C4-2B (cell line): ENCODE data around the gene ANKRD52.
A peak's percentile ranks its signal among the peaks of the same experiment; 100 is the strongest.

Source experiments
- H3K27ac ChIP-seq: fragments of 450-650 bp; 2 replicates; pipeline ENCODE4 v1.5.1; 2017
- ZFX ChIP-seq: fragments of 450-650 bp; IDR thresholded peaks from 2 replicates; pipeline ENCODE4 v1.6.1; 2017
- TF ChIP-seq, protein P1 (sequence below): fragments of 450-650 bp; conservative IDR thresholded peaks from 2 replicates; pipeline ENCODE4 v1.5.1; 2017; ENCODE audit warnings: mild to moderate bottlenecking

Gene ANKRD52

DNA sequence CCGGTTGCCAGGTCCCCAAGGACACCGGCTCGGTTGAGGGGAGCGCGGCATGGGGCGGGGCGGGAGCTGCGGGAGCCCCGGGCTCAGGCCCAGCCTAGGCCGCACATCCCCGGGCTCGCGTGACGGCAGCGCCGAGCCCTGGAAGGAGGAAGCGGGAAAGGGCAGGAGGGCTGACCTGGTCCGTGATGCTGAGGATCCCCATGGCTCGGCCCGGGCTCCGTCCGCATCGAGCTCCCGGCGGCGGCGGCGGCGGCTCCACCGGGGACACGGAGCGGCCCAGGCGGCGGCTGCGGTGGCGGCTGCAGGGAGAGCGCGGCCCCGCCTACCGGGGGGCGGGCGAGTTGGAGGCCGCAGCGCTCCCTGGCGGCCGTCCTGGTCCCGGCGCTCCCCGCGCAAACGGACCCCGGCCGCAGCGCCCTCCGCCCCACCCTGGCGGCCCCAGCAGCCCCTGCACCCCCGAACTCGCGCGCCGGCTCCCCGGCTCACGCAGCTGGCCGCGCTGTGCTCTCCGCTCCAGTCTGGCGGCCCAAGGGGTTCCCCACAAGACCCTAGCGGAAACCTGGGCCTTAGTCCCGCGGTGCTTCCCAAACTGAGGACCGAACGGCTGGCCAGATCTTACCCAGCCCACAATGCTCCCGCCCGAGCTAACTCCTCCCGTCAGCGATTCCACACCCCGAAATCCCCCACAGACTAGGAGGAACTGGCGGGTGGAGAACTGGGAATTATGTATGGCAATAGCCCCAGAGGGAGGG lies at the start of gene ANKRD52:
TSS of gene ANKRD52 (minus strand) at position 317 of the 752 bp plus-strand sequence. CDS start at position 202, 115 bp downstream.
- TF ChIP-seq, protein P1, sequence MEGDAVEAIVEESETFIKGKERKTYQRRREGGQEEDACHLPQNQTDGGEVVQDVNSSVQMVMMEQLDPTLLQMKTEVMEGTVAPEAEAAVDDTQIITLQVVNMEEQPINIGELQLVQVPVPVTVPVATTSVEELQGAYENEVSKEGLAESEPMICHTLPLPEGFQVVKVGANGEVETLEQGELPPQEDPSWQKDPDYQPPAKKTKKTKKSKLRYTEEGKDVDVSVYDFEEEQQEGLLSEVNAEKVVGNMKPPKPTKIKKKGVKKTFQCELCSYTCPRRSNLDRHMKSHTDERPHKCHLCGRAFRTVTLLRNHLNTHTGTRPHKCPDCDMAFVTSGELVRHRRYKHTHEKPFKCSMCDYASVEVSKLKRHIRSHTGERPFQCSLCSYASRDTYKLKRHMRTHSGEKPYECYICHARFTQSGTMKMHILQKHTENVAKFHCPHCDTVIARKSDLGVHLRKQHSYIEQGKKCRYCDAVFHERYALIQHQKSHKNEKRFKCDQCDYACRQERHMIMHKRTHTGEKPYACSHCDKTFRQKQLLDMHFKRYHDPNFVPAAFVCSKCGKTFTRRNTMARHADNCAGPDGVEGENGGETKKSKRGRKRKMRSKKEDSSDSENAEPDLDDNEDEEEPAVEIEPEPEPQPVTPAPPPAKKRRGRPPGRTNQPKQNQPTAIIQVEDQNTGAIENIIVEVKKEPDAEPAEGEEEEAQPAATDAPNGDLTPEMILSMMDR: peak; percentile 96
- TF ChIP-seq ZFX: peak; percentile 100
- peak within 1 kb of the TSS; percentile 80 for H3K27ac ChIP-seq

DNA sequence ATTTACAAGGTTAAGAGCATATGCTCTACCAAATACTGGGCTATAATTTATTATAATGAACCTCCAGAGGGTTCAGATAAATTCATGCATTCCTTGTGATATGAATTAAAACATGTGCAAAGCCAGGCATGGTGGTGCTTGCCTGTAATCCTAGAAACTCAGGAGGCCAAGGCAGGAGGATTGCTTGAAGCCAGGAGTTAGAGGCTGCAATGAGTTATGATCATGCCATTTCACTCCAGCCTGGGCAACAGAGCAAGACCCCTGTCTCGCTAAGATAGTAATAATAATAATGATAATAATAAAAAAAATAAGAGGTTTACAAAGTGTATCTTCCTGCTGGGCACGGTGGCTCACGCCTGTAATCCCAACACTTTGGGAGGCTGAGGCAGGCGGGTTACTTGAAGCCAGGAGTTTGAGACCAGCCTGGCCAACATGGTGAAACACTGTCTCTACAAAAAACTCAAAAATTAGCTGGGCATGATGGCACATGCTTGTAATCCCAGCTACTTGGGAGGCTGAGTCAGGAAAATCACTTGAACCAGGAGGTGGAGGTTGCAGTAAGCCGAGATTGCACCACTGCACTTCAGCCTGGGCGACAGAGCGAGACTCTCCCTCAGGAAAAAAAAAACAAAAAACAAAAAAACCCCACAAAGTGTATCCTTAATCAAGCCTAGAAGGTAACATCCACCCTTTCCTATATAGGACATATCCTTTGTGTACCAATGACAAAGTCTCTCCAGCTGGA lies 49.2 kb upstream of the ANKRD52 start:
- TF ChIP-seq, protein P1: no peak
- no peak for TF ChIP-seq ZFX
- H3K27ac ChIP-seq: no peak overlapping the region

GRCh38 chr12:56304872-56305590 lies 46.8 kb upstream of the ANKRD52 start:
- no peak overlapping the region for H3K27ac ChIP-seq
- TF ChIP-seq, protein P1: no peak

GRCh38 chr12:56304276-56304675 lies 46.1 kb upstream of the ANKRD52 start:
- H3K27ac ChIP-seq: no peak overlapping the region
- TF ChIP-seq, protein P1: no peak
- no peak for TF ChIP-seq ZFX

- peak overlapping the region; percentile 97 for H3K27ac ChIP-seq
- TF ChIP-seq ZFX: no peak
- TF ChIP-seq, protein P1: no peak
Observed at GRCh38 chr12:56300644-56301464, 42.7 kb upstream of the ANKRD52 start.

GRCh38 chr12:56299853-56300643 lies 41.9 kb upstream of the ANKRD52 start, which contains the start of gene CS:
Gene CS (minus strand): TSS chr12:56300330. CDS start chr12:56300201, 129 bp downstream.
- peak; percentile 71 for TF ChIP-seq ZFX
- TF ChIP-seq, protein P1: no peak

More at GRCh38 chr12:56299853-56300643, 41.9 kb upstream of the ANKRD52 start, which contains the start of gene CS:
- H3K27ac ChIP-seq: peak within 1 kb of the TSS; percentile 97
